HT1080 (cell line): Measurements from ENCODE around the gene CCL25. TPM values are rescaled to one million over a fixed set of nuclear protein-coding genes. Genes with fewer than 3 reads are reported as not detected.
"Not testable (repeated sequence)": the region's sequence is repeated elsewhere in the genome, so short reads cannot be mapped to it uniquely, and the experiment has no call there.

ENCODE experiments used
- DNase-seq: peaks from one replicate; pipeline ENCODE4 v3.0.0-alpha.2; 2015; ENCODE audit warnings: low read depth
- total RNA-seq: library from RNA; depleted of rRNA; stranded (reverse); fragments of >200 nt; shearing (Covaris generic); gene quantifications from 2 replicates; pipeline ENCODE4 v1.2.3, GENCODE V29; 2014

Gene CCL25
- total RNA-seq, 1 experiment from 2014 or later: not detected

DNA sequence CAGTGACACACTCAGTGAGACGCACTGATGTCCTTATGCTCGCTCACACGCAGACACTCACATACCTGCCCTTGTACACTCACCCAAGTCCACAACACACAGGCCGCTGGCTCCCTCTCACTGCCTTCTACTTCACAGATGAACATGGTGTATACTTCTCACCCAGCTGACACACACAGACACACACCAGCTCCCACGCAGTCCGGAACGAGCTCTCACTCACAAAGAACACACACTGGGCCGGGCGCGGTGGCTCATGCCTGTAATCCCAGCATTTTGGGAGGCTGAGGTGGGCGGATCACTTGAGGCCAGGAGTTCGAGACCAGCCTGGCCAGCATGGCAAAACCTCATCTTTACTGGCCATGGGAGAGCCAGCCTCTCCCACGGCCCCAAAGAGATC is 31.6 kb downstream of the CCL25 start:
- no peak for DNase-seq

- no peak for DNase-seq
These were observed 33.2 kb downstream of the CCL25 start for GRCh38 chr19:8085598-8086408.

GRCh38 chr19:8086849-8087248 is 34.3 kb downstream of the CCL25 start:
- DNase-seq: no peak

DNA sequence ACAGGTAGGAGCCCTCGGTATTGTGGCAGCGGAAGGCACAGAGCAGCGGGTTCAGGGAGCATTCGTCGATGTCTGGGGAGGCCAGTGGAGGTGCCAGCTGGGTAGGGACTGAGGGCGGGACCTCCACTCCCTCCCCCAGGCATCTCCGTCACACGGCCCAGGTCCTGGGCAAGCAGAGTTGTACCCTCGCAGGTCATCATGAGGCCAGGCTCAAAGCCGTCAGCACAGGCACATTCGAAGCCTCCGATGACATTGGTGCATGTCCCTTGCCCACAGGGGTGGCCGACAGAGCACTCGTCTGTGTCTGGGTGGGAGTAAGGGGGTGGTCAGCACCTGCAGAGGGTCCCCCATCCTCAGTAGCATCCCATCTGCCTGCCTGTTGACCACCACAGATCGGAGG is 35.3 kb downstream of the CCL25 start:
- DNase-seq: no peak

GRCh38 chr19:8088752-8089663 is 36.4 kb downstream of the CCL25 start:
- DNase-seq: no peak

DNA sequence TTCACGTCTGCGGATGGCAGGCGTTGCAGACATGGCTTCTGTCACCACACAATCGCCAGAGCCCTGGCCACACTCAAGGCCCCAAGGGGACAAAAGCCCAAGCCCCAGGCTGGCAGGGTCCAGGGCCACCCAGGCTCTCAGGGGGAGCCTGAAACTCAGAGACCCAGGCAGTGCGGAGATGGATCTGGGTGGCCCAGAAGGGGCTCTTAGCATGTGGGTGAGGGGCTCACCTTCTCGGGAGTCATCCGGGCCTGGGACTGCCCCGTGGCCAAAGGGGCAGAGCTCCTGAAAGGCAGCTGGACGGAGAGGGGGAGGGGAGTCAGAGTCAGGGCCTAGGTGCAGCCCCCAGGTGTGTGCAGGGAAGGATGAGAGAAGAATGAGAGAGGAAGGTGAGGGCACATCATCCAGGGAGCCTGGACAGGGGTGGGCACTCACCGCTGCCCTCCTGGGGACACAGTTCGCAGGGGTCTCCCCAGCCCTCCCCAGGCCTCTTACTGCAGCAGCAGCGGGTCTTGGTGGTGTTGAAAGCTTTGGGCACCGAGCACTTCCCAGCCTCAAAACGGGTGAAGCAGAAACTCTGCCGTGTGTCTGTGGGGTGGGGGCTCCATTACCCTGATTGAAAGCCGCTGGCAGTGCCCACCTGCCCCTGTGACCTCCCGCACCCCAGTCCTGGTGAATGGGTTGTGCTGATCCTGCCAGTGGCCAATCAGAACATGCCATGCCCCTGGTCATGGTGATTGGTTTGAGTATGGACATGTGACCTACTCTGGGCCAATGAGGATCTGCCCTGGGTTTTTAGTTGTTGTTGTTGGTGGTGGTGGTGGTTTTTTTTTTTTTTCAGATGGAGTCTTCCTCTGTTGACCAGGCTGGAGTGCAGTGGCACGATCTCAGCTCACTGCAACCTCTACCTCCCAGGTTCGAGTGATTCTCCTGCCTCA is 37.4 kb downstream of the CCL25 start:
- DNase-seq: no peak

- no peak for DNase-seq
These were observed 38.4 kb downstream of the CCL25 start for GRCh38 chr19:8090950-8091349.

DNA sequence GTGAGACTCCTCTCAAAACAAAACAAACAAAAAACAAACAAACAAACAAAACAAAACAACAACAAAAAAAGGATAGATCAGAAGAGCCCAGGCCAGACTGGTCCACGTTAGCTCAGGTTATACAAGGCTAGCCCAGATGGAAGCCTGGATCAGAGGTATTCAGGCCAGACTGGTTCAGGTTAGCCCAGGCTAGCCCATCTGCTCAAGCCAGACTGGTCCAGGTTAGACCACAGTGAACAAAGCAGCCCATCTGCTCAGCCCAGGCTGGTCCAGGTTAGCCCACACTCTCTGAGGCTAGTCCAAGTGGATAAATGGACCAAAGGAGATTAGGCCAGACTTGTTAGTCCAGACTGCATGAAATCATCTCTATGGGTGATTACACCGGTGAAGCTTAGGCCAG is 41.2 kb downstream of the CCL25 start:
- no peak for DNase-seq

- DNase-seq: no peak
These were observed 41.8 kb downstream of the CCL25 start for GRCh38 chr19:8094336-8094735.

GRCh38 chr19:8095354-8095886 is 42.9 kb downstream of the CCL25 start:
- DNase-seq: no peak

DNA sequence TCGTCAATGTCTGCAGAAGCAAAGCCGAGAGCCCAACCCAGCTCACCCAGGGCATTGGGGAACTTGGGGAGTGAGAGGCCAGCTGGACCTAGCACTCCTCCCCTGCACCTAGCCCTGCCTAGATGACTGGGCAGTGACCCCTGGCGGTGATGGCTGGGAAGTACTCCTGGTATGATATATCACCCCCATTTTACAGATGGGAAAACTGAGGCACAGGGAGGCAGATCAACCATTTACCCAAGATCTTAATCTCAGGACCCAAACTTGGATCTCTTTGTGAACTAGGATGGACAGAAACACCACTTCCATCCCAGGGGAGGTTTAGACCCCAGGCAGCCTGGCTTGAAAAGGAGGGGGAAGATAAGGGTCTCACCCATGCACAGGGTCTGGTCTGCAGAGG is 43.5 kb downstream of the CCL25 start:
- no peak for DNase-seq

DNA sequence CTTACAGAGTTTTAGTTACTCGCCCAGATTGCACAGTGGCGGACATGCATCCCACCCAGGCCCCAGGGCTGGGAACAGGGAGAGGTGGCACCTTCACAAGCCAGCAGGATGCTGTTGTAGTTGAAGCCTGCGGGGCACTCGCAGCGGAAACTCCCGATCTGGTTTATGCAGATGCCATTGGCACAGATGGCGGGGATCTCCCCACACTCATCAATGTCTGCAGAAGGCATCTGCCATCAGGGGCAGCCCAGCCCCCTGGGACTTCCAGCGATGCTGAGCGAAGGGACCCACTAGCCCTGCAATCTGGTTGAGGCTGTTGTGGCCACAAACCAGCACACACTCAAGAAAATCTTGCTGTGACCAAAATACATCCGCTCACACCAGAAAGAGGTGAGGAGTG is 44.6 kb downstream of the CCL25 start:
- DNase-seq: no peak

GRCh38 chr19:8097681-8098567 is 45.4 kb downstream of the CCL25 start:
- no peak for DNase-seq

DNA sequence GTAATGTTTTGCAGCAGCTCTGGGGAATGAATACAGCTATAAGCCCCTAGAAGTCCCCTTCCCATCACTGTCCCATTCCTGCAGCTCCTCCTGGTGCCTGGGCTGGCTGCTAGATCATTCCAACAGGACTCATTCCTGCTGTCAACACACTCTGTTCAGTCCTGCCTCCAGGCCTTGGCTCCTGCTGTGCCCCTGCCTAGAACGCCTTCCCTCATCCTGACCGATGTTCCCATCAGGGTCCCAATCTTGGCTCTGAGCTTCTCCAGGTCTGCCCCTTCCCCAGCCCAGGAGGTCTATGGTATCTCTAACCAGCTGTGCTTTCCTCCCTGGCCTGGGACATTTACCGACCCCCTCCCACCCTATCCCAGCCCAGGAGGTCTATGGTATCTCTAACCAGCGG is 48.8 kb downstream of the CCL25 start:
- DNase-seq: no peak

DNA sequence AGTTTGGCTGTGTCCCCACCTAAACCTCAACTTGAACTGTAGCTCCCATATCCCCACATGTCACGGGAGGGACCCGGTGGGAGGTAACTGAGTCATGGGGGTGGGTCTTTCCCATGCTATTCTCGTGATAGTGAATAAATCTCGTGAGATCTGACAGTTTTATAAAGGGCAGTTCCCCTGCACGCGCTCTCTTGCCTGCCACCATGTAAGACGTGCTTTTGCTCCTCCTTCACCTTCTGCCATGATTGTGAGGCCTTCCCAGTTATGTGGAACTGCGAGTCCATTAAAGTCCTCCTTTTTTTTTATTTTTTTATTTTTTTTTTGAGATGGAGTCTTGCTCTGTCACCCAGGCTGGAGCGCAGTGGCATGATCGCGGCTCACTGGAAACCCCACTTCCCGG is 49.4 kb downstream of the CCL25 start:
- DNase-seq: not testable (repeated sequence)

GRCh38 chr19:8105471-8105870 is 52.9 kb downstream of the CCL25 start:
- DNase-seq: no peak

DNA sequence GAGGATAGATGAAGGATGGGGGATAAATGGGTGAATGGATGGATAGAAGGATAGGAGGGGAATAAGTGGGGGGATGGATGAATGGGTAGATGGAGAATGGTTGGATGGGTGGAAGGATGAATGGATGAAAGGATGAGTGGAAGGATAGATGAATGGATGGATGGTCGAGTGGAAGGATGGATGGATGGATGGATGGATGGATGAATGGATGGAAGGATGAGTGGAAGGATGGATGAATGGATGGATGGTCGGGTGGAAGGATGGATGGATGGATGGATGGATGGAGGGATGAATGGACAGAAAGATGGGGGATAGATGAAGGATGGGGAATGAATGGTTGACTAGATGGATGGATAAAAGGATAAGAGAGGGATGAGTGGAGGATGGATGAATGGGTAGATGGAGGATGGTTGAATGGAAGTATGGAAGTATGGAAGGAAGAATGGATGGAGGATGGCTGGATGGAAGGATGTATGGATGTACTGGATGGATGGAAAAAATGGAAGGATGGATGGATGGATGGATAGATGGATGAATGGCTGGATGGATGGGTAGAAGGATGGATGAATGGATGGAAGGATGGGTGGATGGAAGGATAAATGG is 54.8 kb downstream of the CCL25 start:
- DNase-seq: no peak

GRCh38 chr19:8108560-8109445 is 56.2 kb downstream of the CCL25 start:
- DNase-seq: no peak

DNA sequence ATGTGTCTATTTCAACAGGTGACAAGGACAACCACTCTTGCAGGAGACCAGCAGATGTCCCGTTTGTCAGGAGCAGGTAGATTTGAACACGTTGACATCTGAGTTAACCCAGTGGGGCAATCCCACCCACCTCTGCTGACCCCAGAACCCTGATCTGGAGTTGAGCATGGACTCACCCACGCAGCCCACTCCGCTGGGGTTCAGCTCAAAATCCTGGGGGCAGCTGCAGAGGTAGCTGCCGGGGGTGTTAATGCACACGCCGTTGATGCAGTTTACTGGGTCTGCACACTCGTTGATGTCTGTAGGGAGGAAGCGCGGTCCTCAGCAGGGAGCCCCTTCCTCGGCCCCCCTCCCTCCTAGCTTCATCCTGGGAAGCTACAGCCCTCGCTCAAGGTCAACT is 56.9 kb downstream of the CCL25 start:
- DNase-seq: no peak
